T-helper 9 cell (primary cell): ENCODE data around the gene PNLIPRP2.

Experiments
- DNase-seq: peaks from one replicate; pipeline ENCODE4 v3.0.0-alpha.2; 2020

Gene PNLIPRP2

DNA sequence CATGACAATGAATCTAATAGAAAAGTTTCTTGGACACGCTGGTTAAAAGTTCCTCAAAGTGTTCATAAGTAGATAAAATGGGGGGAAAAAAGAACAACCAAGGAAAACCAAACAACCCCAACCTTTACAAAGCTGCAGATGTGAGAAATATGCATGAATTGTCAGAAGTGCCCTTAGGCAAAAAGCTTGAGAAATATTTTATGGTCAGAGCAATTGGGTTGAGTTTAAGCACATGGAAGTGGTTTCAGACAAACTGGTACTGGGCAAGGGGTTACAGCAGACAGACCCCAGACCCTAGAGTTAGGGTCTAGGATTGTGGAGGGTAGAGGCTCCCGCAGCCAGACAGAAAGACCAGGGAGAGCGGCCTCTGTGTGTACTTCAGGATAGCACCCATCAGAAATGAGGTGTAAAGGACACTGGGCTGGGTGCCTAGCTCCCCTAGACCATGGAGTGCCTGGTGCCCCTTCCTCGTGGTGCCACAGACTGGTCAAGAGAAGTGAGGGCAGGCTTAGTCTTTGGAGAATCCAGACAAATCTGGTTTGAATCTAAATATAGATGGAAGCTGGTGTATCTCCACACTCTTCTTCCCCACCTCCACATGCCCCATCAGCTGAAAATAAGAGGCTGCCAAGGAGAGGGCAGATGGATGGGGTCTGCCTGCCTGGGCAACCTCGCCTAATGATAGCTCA is 37.3 kb downstream of the PNLIPRP2 start:
- no peak for DNase-seq

GRCh38 chr10:116659049-116659670 is 38.4 kb downstream of the PNLIPRP2 start:
- DNase-seq, result no peak

DNA sequence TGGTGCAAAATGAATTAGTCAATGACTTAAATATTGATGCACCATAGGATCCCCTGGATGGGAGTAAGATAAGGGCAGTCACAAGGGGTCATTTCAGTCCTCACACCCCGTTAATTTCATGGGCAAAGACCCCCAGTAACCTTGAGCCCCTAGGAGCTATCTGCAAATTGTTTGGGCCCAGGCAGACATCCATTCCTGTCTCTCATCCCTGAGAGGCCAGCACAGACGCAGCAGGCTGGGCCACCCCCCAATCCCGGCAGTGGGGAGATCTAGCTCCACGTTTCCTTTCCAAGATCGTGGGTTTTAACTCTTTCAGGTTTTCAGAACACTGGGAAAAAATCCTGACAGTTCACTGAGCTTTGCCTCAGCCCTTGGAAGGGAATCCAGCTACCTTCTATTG is 40.1 kb downstream of the PNLIPRP2 start:
- DNase-seq, result no peak

GRCh38 chr10:116663342-116663741 is 42.6 kb downstream of the PNLIPRP2 start:
- DNase-seq, result no peak

GRCh38 chr10:116664631-116665030 is 43.9 kb downstream of the PNLIPRP2 start:
- no peak for DNase-seq

GRCh38 chr10:116665541-116666125 is 44.9 kb downstream of the PNLIPRP2 start:
- DNase-seq, result no peak

DNA sequence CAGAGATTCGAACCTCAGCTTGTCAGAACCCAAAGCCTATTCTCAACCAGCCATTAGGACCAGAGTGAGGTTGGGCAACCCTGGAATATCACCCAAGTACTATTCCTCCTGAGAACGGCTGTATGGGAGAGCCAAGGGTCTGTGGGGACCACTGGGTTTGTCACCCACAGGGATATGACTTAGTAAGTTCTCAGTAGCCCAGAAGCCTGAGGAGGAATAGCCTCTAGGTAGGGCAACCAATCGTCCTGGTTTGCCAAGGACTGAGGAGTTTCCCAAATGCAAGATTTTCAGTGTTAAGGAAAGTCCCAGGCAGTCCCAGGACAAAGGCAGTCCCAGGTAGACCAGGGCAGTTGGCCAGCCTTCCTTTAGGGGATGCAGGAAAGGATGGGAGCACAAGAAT is 46.7 kb downstream of the PNLIPRP2 start:
- no peak for DNase-seq

DNA sequence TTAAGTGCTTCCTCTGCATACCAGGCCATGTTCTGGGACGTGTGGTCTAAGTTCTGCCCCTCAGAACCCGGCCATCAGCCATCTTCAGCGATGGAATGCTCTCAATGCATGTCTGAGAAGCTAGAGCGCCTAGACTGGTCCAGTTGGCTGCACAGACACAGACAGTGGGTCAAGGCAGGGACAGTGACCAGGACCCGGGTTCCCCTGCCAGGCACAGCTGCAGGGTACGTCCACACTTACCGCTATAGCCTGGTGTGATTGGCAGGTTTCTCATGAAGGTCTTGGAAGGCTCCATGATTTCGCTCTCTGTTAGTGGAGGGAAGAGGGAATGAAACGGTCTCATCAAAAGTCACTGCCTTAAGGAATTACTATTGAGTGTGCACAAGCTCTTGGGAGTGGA is 47.3 kb downstream of the PNLIPRP2 start:
- DNase-seq, result no peak

- no peak for DNase-seq
Measured at GRCh38 chr10:116668446-116668845, 47.7 kb downstream of the PNLIPRP2 start.

- no peak for DNase-seq
Measured at GRCh38 chr10:116669080-116669479, 48.3 kb downstream of the PNLIPRP2 start.

DNA sequence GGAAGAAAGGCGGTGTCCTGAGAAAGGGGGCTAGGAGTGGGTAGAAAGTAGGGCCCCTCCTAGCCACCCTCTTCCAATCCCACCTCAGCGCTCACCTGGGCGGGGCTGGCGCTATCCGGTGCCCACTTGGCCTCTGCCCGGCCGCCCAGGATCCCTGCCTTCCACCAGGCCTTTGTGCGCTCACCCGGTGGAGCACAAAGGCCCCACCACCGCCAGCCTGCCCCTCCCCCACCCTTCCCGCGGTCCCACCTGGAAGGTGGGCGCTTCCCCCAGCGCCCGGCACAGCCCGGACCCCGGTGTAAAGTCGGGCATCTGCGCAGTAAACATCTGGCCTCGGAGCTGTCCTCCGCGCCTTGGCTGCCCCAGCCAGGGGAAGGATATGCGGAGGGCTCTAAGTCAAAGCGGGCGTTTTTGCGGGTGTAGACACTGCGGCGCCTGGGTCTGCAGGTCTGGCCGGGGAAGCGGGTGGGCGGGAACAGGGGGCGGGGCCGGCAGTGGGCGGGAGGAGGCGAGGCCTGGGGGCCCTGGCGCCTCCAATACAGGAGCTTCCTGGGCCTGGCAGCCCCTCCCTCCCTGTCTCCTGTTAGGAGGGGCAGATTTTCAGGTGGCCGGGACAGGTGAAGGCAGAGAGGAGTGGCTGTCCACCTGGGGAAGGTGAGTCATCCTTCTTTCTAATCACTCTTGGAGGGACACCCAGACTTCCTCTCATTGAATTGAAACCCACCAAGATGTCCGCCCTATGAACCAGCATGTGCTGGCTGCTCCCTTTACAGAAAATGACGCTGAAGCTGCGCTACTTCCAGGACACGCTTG is 49.3 kb downstream of the PNLIPRP2 start:
- no peak for DNase-seq

- DNase-seq, result no peak
Measured at GRCh38 chr10:116670706-116671105, 50.0 kb downstream of the PNLIPRP2 start.

DNA sequence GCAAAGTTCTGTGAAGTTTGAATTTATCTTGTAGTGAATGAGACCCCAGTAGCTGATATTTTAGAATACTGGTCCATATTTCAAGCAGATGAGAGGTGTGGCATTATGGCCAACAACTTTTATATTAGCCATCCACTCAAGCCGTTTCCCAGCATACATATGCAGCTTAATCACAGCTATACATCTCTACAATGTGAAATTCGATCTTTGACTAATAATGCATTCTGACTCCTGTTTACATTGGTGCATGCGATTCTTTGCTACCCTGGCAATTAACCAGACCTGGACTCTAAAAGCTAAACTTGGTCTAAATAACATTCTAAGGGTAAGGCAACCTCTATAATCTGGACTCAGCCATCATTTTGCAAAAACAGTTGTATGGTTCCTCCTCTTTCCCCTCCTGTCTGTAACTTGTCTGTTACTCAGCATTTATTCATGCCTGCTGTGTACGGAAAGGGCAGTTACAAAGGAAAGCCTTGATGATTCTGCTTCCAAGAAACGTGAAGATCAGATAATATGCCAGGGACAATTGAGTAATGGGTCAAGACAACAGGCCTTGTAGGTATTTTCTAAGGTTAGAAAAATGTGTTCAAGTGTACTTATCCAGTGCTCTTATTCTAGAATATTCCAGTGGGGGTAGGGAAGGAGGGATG is 50.6 kb downstream of the PNLIPRP2 start:
- DNase-seq, result no peak

GRCh38 chr10:116672891-116673290 is 52.1 kb downstream of the PNLIPRP2 start:
- no peak for DNase-seq

DNA sequence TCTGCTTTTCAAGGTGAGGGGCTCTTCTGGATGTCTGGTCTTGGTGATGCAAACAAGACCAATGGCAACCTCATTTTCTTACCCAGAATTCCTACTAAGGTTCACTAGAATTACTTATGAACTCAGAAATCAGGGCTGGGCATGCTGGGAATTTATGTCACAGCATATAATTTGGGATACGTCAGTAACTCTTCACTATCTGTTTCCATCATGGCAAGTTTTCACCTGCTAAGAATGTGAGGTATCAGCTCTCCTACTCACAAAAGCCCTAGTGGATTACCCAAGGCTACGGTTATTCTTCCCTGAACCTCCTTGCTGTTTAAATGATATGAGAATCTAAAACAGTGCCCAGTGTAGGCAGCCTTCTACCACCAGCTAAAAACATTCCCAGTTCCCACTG is 53.1 kb downstream of the PNLIPRP2 start:
- DNase-seq, result no peak

DNA sequence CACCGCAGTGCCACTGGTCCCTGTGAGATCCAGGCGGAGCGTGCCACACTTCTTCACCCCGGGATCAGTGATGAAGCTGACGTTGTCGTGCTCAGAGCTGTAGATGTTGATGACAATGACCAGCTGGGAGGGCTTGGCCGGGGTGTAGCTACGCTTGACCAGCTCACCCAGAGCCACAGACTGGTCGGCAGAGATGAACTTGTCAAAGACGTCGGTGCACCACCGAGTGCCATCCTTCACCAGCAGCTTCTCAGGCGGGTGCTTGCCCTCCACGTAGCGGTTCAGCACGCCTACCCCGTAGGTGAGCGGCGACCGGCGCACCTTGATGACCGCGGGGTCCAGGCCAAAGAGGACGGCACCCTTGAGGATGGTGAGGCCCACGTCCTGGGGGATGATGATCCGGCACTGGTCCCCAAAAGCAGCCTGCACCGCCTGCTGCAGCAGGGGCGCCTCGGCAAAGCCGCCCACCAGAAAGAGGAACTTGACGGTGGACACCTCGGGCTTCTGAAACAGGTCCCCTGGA is 54.2 kb downstream of the PNLIPRP2 start:
- DNase-seq, result no peak

GRCh38 chr10:116676118-116676517 is 55.4 kb downstream of the PNLIPRP2 start:
- DNase-seq, result no peak

GRCh38 chr10:116676633-116677032 is 55.9 kb downstream of the PNLIPRP2 start:
- no peak for DNase-seq

DNA sequence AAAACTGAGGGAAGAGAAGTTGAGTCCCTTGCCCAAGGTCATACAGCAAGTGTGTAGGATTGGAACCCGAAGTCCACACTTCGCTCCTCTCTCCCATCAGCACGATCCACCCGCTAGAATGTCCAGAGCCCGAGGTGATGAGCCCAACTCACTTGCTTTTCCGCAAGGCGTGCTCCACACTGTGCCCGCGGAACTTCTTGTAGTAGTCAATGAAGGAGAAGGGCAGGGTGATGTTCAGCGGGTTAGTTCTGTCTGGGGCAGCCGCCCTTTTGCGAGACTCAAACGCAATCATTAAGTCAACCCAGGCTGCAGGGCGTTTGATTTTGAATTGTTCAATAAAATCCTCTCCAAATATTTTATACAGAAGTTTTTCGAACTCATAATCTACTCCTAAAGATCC is 58.6 kb downstream of the PNLIPRP2 start:
- DNase-seq, result no peak

DNA sequence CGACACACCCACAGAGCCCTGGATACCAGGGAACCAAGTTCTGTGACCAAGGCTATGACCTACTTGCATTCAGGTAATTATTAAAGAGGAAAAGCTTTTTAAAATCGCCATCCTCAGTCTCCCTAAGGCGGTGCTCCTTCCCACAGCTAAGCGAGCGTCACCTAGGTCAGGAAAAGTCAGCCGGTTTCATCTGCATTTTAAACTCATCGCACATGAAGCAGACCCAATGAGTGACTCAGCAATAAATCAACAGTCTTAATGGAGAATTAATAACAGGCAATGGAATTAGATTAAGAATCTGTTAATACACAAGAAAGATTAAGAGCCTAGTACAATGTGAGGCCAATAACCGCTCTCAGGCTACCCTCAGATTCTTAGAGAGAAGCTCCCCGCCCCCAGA is 62.4 kb downstream of the PNLIPRP2 start:
- no peak for DNase-seq

DNA sequence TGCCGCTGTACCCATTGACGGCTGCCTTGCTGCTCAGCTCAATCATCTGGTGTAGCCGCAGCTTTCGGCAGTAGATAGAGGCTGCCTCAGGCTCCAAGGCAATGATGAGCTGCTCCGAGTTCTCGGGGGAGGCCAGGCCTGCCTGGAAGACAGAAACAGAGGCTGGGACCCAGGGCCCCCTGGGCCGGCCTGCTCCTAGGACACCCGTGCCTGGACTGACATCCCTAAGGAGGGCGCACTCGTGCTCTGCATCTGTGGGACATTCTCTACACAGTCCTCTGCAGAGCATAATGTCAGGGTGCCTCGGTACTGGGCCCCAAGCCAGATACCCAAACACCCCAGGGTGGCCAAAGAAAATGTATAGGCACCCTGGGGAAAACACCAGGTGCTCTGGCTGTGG is 63.1 kb downstream of the PNLIPRP2 start:
- no peak for DNase-seq

GRCh38 chr10:116684781-116685180 is 64.0 kb downstream of the PNLIPRP2 start:
- no peak for DNase-seq

DNA sequence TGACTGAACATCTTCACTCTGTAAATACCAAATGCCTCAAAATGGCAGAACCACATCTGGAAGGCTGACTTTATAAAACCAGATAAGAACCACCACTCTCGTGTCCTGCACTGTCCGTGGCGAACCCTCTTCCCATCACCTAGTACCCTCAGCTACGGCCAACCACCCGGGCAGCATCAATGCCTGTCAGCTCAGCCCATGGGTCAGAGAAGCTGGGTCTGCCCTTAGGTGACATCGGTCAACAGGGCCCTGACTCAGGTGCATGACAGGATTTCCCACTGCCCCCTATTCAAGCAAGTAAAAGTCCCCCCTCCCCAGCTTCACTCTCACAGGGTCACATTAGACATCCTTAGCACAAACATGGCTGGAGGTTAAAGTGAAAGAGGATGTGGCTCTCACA is 65.1 kb downstream of the PNLIPRP2 start:
- no peak for DNase-seq
